ENCODE data around the gene IL4I1.

Gene IL4I1

DNA sequence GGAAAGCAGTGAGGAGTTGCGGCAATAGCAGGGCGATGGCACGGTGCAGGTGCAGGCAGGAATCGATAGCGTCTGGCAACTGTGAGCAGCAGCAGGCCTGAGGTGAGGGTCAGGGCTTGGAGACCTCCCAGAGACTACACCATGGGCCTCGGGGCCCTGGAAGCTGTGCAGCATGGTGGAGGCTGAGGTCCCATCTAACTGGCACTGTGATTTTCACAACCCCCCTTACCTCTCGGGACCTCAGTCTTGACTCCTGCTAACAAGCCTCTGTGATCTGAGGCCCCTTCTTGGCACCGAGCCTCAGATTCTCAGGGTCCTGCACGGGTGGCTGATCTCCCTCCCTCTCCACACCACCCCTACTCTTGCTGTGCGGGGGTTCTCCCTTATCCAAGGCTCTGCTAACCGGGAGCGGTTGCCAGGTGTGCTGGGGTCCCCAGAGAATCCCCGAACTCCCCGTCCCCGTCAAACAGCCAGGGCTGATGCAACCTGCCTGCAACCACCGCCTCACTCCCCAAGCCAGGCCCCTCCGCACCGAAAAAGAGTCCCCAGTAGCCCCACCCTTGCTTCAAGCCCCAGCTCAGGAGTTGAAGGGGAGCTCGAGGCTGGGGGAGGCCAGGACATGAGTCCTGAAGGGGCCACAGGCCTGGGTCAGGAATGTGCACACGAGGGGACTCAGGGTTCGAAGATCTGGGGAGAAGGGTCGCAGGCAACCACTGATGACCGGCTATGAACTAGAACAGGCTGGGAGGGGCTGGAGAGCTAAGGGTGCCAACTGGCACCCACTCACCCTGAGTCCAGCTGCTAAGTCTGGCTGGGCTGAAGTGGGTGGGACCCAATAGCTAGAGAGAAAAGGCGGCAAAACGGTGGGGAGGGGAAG lies 27.6 kb upstream of the IL4I1 start:
- no peak for DNase-seq (ENCODE audit: low spot score)
- in situ Hi-C loops (cut with MboI; ENCODE audit: low pct_unique_long_range_greater_than_20kb, low sequenced_read_pairs, unreplicated experiment) = no loop called here
- TF ChIP-seq, protein P1, sequence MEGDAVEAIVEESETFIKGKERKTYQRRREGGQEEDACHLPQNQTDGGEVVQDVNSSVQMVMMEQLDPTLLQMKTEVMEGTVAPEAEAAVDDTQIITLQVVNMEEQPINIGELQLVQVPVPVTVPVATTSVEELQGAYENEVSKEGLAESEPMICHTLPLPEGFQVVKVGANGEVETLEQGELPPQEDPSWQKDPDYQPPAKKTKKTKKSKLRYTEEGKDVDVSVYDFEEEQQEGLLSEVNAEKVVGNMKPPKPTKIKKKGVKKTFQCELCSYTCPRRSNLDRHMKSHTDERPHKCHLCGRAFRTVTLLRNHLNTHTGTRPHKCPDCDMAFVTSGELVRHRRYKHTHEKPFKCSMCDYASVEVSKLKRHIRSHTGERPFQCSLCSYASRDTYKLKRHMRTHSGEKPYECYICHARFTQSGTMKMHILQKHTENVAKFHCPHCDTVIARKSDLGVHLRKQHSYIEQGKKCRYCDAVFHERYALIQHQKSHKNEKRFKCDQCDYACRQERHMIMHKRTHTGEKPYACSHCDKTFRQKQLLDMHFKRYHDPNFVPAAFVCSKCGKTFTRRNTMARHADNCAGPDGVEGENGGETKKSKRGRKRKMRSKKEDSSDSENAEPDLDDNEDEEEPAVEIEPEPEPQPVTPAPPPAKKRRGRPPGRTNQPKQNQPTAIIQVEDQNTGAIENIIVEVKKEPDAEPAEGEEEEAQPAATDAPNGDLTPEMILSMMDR (IDR thresholded peaks at IDR 0.05; ENCODE audit: extremely low read depth, insufficient read depth, missing control alignments) = no peak

DNA sequence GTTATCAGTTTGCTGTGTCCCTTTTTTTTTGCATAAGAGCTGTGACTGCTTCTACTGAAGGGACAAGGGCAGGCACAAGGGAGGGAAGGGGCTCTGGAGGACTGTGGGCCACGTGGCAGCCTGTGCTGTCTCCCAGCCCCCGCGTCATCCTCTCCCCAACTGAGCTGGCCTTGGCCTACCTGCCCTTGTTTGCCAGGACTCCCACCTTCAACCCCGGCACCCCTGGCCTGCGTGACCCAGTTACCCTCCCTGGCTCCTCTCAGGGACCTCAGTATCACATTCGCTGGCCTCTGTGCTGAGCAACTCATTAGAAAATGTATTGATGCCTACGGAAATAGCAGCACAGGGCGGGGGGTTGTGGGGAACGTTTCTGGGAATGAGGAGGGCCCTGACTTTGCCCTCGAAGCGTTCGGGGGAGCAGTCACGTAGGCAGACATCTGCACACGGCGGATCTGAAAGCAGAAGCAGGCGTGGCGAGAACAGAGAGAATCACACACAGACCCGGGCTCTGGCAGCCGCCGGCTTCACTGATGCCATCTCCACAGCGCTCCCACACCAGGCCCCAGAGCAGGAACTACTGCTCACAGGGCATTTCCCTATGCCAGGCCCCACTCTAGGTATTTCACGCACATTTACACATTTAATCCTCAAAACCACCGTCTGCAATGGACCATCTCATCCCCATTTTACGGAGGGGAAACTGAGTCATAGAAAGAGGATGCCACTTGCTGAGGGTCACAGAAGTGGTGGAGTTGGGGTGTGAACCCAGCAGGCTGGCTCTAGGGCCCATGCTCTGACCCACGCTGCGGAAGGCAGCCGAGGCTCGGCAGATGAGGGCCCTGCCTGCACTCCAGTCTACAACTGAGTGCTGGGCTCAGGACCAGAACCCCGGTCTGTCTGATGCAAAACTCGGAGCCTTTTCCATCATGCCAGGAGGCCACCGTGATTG lies 26.6 kb upstream of the IL4I1 start:
- in situ Hi-C loops (cut with MboI; ENCODE audit: low pct_unique_long_range_greater_than_20kb, low sequenced_read_pairs, unreplicated experiment) = no loop called here
- TF ChIP-seq, protein P1 (IDR thresholded peaks at IDR 0.05; ENCODE audit: extremely low read depth, insufficient read depth, missing control alignments) = no peak

DNA sequence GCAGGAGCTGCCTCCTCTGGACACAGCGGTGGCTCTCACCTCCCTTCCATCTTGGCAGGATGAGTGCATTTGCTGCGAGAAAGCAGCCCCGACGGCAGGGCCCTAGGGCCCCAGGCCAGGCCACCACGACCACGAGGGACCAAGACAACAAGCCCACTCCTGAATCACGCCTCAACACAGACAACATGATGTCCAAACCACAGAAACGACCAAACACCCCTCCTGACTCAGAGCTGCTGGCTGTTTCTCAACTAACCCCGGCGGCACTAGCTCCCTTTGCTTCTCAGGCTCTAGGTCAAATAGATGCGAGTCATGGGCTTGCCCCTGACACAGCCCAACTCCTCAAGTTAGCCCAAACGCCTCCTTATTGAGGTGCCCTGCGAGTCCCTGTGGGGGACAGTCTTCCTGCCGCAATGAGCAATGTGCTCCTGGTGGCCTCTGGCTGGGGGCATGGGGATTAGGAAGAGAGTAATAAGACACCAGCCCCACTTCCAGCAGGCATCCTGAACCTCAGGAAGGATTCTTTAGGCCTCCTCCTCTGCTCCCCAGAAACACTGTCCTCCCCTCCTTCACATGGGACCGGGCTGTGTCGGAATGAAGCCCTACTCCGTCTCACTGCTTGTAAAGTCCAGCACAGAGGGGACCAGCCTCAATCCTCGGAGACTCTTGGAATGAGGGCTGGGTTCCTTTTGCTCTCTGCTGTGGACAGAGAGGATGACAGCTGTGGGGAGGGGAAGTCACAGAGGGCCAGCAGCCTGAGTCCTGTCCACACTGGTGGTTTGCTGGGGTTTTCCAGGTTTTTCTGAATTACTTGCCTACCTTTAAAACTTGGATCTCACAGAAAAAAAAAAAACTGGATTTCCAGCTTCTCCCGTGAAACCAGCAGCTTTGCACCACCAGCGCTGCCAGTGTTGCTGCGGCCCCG lies 25.4 kb upstream of the IL4I1 start:
- TF ChIP-seq, protein P1 (IDR thresholded peaks at IDR 0.05; ENCODE audit: extremely low read depth, insufficient read depth, missing control alignments) = no peak
- DNase-seq (ENCODE audit: low spot score) = no peak
- in situ Hi-C loops (cut with MboI; ENCODE audit: low pct_unique_long_range_greater_than_20kb, low sequenced_read_pairs, unreplicated experiment) = no loop called here

More for the DNA sequence above, 26.6 kb upstream of the IL4I1 start:
- no peak for DNase-seq (ENCODE audit: low spot score)

DNA sequence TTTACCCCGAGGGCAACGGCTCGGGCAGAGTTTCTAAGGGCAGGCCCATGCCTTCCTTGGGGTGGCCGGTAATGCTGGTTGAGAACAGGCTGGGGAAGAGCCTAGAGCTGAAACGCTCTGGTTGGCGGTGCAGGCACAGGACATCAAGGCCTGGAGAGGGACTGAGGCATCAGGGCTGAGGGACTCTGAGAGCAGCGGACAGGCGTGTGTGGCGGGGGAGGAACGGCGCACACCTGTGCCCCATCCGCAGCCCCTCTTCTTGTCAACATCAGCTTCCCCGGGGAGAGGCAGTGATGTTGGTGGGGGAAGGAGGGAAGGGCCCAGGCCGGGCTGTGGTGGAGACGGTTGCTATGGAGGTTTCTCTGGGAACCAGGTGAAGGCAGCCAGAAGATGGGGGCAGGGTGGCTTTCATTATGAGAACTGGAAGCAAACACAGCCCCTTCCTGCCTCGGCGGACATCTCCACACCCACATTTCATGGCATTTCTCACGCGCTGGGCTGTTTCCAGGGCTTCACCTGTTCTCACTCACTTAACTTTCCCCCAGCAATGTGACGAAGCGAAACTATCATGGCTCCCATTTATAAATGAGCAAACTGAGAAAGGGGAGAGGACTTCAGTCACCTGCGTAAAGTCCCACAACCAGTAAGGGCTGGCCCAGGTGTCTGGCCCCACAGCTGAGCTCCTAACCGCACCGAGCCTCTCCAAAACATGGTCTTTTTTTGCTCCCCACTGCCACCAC lies 24.1 kb upstream of the IL4I1 start:
- TF ChIP-seq, protein P1 (IDR thresholded peaks at IDR 0.05; ENCODE audit: extremely low read depth, insufficient read depth, missing control alignments) = no peak
- DNase-seq (ENCODE audit: low spot score) = no peak
- in situ Hi-C loops (cut with MboI; ENCODE audit: low pct_unique_long_range_greater_than_20kb, low sequenced_read_pairs, unreplicated experiment) = no loop called here

DNA sequence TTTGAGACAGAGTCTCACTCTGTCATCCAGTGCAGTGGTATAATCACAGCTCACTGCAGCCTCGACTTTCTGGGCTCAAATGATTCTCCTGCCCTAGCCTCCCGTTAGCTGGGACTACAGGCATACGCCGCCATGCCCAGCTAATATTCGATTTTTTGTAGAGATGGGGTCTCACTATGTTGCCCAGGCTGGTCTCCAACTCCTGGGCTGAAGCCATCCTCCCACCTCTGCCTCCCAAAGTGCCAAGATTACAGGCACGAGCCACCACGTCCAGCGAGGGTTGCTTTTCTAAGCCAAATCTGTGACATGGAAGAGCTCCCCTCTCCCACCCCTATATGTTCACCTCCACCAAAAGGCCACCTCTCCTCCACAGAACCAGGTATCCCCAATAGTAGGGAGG lies 21.4 kb upstream of the IL4I1 start:
- TF ChIP-seq, protein P1 (IDR thresholded peaks at IDR 0.05; ENCODE audit: extremely low read depth, insufficient read depth, missing control alignments) = no peak
- DNase-seq (ENCODE audit: low spot score) = no peak
- in situ Hi-C loops (cut with MboI; ENCODE audit: low pct_unique_long_range_greater_than_20kb, low sequenced_read_pairs, unreplicated experiment) = no loop called here
